Ectodermal cell (in vitro differentiated cells): Measurements from ENCODE around the gene EXOSC3. TPM values are rescaled to one million over a fixed set of nuclear protein-coding genes. Genes with fewer than 3 reads are reported as not detected.
A peak's percentile ranks its signal among the peaks of the same experiment; 100 is the strongest.
"Not testable (repeated sequence)": the region's sequence is repeated elsewhere in the genome, so short reads cannot be mapped to it uniquely, and the experiment has no call there.

Experiments used
- H3K27ac ChIP-seq: 2 replicates; pipeline ENCODE4 v1.7.0; 2013; ENCODE audit warnings: mild to moderate bottlenecking, low read depth, low read length; ENCODE audit not compliant: insufficient read depth, poor library complexity, severe bottlenecking
- H3K27me3 ChIP-seq: 2 replicates; pipeline ENCODE4 v1.7.0; 2013; ENCODE audit warnings: mild to moderate bottlenecking, low read length; ENCODE audit not compliant: insufficient read depth, control insufficient read depth, poor library complexity, severe bottlenecking
- H3K36me3 ChIP-seq: one replicate; pipeline ENCODE4 v1.7.0; 2013; ENCODE audit warnings: low read length; ENCODE audit not compliant: control insufficient read depth, insufficient read depth
- H3K4me1 ChIP-seq: one replicate; pipeline ENCODE4 v1.7.0; 2013; ENCODE audit warnings: low read length; ENCODE audit not compliant: control insufficient read depth, insufficient read depth
- H3K4me3 ChIP-seq: 2 replicates; pipeline ENCODE4 v1.7.0; 2013; ENCODE audit warnings: low read depth, low read length, control low read depth; ENCODE audit not compliant: insufficient read depth
- H3K9me3 ChIP-seq: 2 replicates; pipeline ENCODE4 v1.7.0; 2013; ENCODE audit warnings: mild to moderate bottlenecking, low read length, moderate library complexity; ENCODE audit not compliant: control insufficient read depth
- WGBS, 2 experiments: methylation state at CpG; one replicate each; pipeline ENCODE4 v1.1.7; 2013; ENCODE audit warnings: missing lambda C conversion rate in 2 of 2; 5-methylcytosine and 5-hydroxymethylcytosine counted together
- polyA plus RNA-seq, 4 experiments: library from polyadenylated mRNA; stranded (reverse); fragments of 50-300 nt; gene quantifications; one replicate each; pipeline ENCODE4 v1.2.3, GENCODE V29; 2013

The EXOSC3 gene
- 60.3 TPM for polyA plus RNA-seq (2013, experiment 1 of 4)
- polyA plus RNA-seq (2013, experiment 2 of 4): 61.7 TPM
- polyA plus RNA-seq (2013, experiment 3 of 4): 34.7 TPM
- polyA plus RNA-seq (2013, experiment 4 of 4): 35.5 TPM

- Histone ChIP-seq H3K9me3 (no peaks in the 10 kb centered on the region), H3K27ac (peak within 1 kb of the TSS; percentile 19), H3K27me3 (no peaks in the 10 kb centered on the region), H3K4me1 (peaks cover 9% of the 10 kb centered on the region), H3K4me3 (peak within 1 kb of the TSS; percentile 76), H3K36me3 (peaks cover 26% of the 10 kb centered on the region)
- 1% methylated on average over 73 of the region's 73 CpGs for WGBS, 2 experiments
These were observed at the start of gene EXOSC3 for GRCh38 chr9:37784616-37785483. Gene EXOSC3, minus strand, starts transcription at chr9:37785064. Its CDS starts 20 bp downstream, at chr9:37785044.

DNA sequence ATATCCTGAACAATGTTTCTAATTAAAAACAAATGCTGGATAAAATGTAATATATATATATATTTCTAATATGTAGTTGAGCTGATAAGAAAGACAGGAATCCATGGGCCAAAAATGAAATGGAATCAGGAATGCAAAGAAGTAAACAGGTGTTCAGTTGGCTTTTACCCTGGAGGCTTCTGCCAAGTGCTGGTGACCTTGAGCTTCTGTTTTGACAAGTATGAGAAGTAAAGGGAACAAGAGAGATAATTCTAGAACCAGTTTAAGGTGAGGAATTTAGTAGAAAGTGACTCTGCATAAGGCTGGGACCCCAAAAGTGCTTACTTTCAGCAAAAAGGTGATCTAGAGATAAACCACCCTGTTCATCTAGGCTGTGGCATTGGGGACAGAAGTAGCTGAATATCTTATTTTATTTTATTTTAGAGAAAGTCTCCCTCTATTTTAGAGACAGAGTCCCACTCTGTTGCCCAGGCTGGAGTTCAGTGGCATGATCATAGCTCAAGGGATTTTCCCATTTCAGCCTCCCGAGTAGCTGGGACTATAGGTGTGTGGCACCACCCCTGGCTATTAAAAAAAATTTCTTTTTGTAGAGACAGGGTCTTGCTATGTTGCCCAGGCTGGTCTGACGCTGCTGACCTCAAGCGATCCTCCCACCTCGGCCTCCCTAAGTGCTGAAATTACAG is 42.8 kb upstream of the EXOSC3 start:
- WGBS, 2 experiments: 91 to 94% methylated on average over 4 of the region's 4 CpGs
- Histone ChIP-seq H3K4me3 (no peak overlapping the region), H3K4me1 (no peaks in the 10 kb centered on the region), H3K27me3 (no peaks in the 10 kb centered on the region), H3K9me3 (no peaks in the 10 kb centered on the region), H3K36me3 (peaks cover 3% of the 10 kb centered on the region), H3K27ac (no peak overlapping the region)

- not testable (repeated sequence) for H3K36me3 ChIP-seq, H3K27ac ChIP-seq, H3K9me3 ChIP-seq, H3K27me3 ChIP-seq, H3K4me3 ChIP-seq, H3K4me1 ChIP-seq
- WGBS, 2 experiments: 97 to 98% methylated on average over 2 of the region's 2 CpGs
These were observed 40.3 kb upstream of the EXOSC3 start for GRCh38 chr9:37825174-37825573.

DNA sequence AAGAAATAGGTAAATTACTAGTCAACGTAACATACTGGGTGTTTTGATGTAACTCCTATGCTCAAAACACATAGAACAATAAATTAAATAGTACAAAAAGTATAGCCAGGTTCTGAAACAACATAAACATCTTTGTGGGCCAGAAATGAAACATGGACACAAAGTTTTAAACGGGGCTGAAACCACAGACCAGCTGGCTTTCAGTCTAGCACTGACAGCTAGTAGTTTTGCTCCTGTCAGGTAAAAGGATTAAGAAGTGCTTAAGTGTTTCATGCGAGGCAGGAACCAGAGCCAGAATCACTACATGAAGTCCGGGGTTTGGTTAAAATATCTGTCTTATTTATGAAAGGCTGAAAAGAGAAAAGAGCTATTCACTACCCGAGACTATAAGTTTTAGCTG is 35.3 kb upstream of the EXOSC3 start:
- no peak overlapping the region for H3K27ac ChIP-seq
- whole genome bisulfite sequencing, 2 experiments: 94 to 96% methylated on average over 3 to 4 of the region's 5 CpGs
- peaks cover 3% of the 10 kb centered on the region for H3K36me3 ChIP-seq
- no peaks in the 10 kb centered on the region for H3K4me1 ChIP-seq
- no peaks in the 10 kb centered on the region for H3K27me3 ChIP-seq
- H3K4me3 ChIP-seq: no peak overlapping the region
- no peaks in the 10 kb centered on the region for H3K9me3 ChIP-seq

- H3K9me3 ChIP-seq: no peaks in the 10 kb centered on the region
- no peaks in the 10 kb centered on the region for H3K27me3 ChIP-seq
- H3K36me3 ChIP-seq: no peaks in the 10 kb centered on the region
- H3K4me1 ChIP-seq: no peaks in the 10 kb centered on the region
- no peak overlapping the region for H3K27ac ChIP-seq
- WGBS, 2 experiments: 86 to 92% methylated on average over 2 of the region's 2 CpGs
- no peak overlapping the region for H3K4me3 ChIP-seq
These were observed 34.0 kb upstream of the EXOSC3 start for GRCh38 chr9:37818849-37819248.

DNA sequence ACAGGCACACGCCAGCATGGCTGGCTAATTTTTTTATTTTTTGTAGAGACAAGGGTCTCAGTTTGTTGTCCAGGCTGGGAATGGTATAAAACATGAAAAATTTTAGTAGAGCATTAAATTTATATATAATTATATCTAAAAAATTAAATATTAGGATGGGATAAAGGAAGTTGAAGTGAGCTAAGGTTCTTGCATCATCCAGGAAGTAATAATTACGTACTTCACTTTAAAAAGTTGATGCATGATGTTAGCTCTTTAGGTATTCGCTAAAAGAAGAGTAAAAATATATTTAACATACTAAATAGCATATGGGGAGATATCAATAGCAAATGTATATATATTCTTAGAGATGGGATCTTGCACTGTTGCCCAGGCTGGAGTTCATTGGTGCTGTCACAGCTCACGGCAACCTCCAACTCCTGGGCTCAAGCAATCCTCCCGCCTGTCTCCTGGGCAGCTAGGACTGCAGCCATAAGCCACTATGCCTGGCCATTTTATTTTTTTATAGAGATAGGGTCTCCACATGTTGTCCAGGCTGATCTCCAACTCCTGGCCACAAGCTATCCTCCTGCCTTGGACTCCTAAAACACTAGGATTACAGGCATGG is 28.0 kb upstream of the EXOSC3 start:
- Histone ChIP-seq H3K9me3 (no peaks in the 10 kb centered on the region), H3K36me3 (no peaks in the 10 kb centered on the region)
- 97 to 99% methylated on average over 3 to 4 of the region's 5 CpGs for WGBS, 2 experiments

DNA sequence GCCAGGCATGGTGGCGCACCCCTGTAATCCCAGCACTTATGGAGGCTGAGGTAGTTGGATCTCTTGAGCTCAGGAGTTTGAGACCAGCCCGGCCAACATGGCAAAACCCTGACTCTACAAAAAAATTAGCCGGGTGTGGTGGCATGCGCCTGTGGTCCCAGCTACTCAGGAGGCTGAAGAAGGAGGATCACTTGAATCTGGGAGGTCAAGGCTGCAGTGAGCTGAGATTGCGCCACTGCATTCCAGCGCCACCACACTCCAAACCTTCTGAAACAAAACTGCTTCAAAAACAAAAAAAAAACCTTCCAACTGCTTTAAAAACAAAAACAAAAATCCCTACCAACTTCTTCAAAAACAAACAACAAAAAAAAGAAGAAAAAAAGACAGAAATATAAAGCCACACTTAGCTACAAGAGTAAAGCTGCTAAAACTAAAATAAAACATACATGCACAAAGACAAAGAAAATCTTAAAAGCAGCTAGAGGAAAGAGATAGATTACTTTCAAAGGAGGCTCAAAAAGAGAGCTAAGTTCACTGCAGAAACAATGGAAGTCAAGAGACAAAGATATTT is 27.1 kb upstream of the EXOSC3 start:
- no peak overlapping the region for H3K27ac ChIP-seq
- H3K27me3 ChIP-seq: no peaks in the 10 kb centered on the region
- H3K9me3 ChIP-seq: no peaks in the 10 kb centered on the region
- H3K36me3 ChIP-seq: no peaks in the 10 kb centered on the region
- H3K4me1 ChIP-seq: no peaks in the 10 kb centered on the region
- 90 to 95% methylated on average over 6 of the region's 6 CpGs for WGBS, 2 experiments
- no peak overlapping the region for H3K4me3 ChIP-seq

More for the DNA sequence above, 28.0 kb upstream of the EXOSC3 start:
- H3K27ac ChIP-seq: no peak overlapping the region
- no peak overlapping the region for H3K4me3 ChIP-seq
- H3K4me1 ChIP-seq: no peaks in the 10 kb centered on the region
- no peaks in the 10 kb centered on the region for H3K27me3 ChIP-seq

DNA sequence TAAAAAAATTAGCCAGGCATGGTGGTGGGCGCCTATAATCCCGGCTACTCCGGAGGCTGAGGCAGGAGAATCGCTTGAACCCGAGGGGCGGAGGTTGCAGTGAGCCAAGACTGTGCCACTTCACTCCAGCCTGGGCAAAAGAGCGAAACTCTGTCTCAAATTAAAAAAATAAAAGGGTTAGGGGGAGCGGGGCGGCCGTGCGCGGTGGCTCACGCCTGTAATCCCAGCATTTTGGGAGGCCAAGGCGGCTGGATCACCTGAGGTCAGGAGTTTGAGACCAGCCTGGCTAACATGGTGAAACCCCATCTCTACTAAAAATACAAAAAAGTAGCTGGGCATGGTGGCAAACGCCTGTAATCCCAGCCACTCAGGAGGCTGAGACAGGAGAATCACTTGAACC is 24.8 kb upstream of the EXOSC3 start:
- not testable (repeated sequence) for H3K27ac ChIP-seq, H3K27me3 ChIP-seq, H3K4me3 ChIP-seq, H3K36me3 ChIP-seq, H3K9me3 ChIP-seq, H3K4me1 ChIP-seq
- 93 to 95% methylated on average over 15 of the region's 15 CpGs for WGBS, 2 experiments

GRCh38 chr9:37806271-37806670 is 21.4 kb upstream of the EXOSC3 start:
- Histone ChIP-seq H3K27me3 (no peaks in the 10 kb centered on the region), H3K9me3 (no peaks in the 10 kb centered on the region), H3K4me3 (no peak overlapping the region), H3K4me1 (peaks cover 7% of the 10 kb centered on the region), H3K27ac (no peak overlapping the region), H3K36me3 (no peaks in the 10 kb centered on the region)
- 81 to 83% methylated on average over 4 of the region's 4 CpGs for WGBS, 2 experiments
